GM18858 (cell line): Measurements from ENCODE around the gene BCAS1.
"Not testable (repeated sequence)": the region's sequence is repeated elsewhere in the genome, so short reads cannot be mapped to it uniquely, and the experiment has no call there.

Experiments used
- ATAC-seq: cut with Tn5 transposase; IDR thresholded peaks from one replicate; pipeline ENCODE4 v1.9.1; 2021; ENCODE audit not compliant: unreplicated experiment

The BCAS1 gene

DNA sequence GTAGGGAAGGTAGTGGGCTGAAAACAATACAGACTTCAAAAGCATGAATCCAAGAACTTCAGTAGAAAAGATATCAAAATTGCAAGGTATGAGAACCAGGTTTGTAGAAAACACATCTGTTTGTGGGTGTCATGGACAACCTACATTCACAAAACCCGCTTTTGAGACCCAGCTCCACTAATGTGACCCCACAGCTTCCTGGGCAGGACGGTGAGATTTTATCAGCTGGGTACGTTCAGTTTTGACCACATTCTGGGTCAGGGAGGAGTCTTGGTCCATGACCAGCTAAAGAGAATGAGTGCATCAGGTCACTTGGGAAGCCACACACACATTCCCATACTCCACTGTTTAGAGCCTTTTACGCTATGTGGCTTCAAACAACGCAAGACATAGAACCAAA, 77.1 kb downstream of the BCAS1 start:
- ATAC-seq = no peak

DNA sequence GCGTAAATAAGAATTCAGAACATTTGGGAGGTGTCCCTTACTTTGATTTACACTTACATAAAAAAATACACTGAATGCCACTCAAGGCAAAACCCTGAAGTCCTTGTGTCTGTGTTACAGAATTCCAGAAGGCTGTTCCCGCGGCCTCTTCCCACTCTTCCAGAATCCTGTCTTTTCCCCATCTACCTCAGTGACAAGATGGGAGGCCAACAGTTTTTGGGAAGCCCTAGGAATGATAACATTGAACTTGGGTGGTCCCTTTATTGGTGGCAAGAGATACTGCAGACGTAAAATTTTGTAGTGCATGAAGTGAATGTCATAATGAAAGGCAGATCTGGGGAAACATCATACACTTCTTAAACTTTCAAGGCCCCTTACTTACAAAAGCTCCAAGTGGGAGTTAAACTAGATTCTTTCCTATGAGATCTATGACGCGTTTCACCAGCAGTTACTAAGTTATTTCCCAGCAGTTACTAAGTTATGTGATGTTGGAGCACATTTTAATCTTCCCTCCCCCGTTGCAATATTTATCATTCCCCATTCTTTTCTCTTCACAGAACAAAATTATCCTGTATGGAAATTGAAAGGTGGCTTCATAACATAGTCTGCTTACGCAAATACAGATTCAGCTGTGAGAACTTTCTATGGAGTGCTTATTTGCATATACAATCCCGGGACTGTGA, 79.5 kb downstream of the BCAS1 start:
- no peak for ATAC-seq

DNA sequence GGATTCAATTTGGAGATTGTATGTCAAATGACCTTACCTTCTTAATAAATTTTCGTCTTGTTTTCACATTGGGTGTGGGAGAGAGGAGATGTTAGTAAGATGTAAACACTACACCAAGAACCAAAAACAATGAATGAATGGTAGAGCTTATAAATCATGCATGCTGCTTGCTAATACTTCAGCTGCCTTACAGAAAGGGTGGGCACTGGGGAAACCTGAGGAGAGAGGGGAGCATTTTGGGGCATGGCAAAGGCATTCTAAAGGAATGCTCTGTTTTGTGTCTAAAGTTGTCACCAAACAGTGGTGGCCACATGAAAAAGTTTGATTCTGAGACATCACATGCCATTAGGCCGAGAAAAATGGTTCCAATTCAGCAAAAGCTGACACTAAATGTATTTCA, 80.4 kb downstream of the BCAS1 start:
- ATAC-seq = no peak

DNA sequence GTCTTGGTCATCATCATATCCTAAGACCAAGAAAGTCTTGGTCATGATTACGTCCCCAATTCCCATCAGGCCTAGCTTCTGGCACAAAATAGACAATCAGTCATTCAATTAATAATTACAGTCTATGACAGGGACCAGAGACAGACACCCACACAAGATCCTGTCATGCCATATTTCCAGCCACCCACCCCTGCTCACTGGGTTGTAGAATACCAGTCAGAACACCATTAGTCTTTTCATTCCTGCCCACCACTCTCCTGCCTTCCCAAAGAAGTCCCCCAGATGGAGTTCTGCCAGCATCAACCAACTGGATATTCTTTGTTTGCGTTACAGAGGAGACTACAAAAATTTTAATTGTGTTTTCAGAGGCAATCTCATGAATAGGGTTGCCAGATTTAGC, 81.0 kb downstream of the BCAS1 start:
- ATAC-seq = no peak

DNA sequence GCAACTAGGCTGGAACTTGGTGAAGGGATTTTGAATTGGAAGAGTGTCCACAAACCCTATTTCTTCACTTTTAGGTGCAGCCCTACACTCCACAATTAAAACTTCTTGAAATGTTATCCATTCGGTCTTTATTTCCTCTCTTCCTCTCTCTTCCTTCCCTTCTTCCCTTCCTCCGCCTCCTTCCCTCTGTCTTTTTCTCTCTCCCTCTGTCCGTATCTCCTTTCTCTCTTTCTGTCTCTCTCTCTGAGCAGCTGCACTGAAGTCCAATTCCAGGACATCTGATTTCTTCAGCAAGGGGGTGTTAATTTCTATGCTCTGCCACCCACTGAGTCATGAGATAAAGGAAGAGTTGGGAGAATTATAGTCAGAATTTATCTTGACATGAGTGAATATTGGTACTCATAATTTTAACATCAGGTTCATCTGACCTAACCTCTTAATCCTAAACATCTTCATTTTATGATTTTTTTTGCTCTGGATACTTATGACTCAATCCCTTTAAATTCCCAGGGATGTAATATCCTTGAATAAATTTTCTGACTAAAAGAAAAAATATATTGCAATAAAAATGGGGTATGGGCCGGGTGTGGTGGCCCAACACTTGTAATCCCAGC, 84.2 kb downstream of the BCAS1 start:
- no peak for ATAC-seq

DNA sequence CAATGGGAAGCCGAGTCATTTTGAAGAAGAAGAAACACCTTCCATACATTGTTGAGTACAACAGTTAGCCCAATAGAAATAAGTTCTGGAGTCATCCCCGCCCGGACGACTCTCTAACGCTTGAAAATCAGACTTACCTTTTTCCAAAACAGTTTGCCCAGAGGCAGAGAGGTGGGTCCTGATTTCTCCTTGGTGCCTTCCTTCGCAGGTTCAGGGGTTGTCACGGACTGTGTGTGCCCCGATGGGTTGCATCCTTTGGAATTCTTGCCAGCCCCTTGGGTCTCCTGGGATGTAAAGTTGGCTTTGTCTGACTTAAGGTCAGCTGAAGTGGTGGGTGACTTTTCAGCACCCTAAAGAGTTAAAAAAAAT, 85.3 kb downstream of the BCAS1 start:
- ATAC-seq = no peak

DNA sequence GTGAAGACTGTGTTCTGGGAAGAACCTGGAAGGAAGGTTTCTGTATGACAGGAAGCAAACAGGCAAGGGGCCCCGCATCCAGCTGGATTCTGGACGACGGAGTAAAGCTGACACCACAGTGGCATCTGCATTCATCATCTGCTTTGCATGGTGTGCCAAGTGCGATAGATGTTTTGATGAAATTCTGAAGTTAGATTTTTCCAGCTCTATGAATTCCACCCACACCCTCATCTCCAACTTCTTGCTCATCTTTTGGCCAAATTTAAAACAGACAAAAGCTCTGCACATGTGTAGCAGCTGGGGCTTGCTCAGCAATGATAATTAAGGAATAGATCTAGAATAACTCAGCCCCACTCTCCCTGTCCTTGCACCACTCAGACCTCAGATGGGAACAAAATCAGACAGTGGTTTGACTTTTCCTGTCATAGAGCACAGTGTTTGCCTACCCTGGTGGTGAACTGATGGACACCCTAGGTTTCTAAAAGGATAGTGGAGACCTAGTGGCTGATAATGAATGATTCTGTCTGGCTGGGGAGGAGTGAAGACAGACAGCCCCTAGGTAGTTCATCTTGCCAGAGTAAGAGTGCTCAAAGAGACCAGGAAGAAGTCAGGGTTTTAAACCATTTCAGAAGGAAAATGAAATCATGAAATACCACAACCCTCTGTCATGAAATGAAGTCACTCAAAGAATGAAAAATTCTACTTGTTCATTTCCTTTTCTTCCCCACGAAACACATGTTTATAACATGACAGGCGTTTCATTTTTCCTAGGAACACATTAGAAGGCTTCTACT, 85.8 kb downstream of the BCAS1 start:
- no peak for ATAC-seq

DNA sequence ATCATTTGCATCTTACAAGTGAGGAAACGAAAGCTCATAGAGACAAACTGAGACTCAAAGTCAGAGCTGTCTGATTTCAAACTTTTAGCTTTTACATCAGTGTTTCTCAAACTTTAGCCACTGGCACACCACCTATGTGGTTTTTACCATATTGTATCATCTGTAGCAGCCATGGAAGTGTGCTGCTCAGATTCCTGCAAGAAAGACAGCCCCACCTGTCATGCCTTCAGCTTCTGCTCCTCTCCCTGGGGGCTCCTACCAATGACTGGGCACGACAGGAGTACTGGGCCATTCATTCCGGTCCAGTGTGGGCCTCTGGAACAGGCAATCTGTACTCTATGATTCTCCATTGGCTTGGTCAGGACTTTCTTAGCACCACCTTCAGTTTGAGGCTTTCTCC, 87.0 kb downstream of the BCAS1 start:
- ATAC-seq = no peak

DNA sequence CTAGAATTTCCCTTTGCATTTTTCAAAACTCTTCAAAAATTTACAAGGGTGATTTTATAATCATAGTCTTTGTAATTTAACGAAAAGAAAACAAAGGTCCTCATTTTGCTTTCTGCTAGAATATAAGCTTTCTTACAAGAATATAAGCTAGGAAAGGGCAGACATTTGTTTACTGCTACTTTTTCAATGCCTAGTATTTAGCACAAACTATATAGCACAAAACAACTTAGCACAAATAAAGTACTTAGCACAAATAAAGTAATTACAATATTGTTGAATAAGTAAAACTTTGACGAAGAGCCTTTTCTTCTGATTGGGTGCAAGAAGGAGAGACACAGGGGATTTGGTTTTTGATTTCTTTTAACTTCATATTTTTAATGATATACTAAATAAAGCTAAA, 87.8 kb downstream of the BCAS1 start:
- no peak for ATAC-seq

DNA sequence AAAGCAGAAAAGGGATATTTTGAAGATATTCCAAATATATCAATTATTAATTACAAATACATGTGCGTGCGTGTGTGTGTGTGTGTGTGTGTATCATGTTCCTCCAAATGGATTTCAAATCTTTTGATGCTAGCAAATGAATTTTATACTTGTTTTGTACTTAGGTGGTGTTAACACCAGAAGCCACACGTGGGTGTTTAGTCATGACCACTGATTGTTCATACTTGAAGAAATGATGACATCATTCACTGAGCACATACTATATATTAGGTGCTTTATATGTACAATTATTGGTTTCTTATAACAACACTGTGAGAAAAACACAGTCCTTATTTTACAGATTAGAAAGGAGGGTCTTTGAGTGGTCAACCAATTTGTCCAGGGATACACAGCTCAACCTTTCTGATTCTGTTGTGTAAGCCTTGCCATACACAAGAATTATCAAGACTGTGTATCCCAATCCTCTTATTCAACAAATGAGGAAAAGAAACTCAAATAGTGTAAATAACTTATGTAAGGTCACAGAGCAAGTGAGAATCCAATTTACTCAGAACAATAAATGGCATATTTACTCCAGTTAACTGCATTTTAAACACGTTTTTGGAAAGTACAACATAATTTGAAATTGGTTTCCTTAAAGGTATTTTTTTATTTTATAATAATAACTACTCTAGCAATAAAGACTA, 88.5 kb downstream of the BCAS1 start:
- ATAC-seq = no peak

DNA sequence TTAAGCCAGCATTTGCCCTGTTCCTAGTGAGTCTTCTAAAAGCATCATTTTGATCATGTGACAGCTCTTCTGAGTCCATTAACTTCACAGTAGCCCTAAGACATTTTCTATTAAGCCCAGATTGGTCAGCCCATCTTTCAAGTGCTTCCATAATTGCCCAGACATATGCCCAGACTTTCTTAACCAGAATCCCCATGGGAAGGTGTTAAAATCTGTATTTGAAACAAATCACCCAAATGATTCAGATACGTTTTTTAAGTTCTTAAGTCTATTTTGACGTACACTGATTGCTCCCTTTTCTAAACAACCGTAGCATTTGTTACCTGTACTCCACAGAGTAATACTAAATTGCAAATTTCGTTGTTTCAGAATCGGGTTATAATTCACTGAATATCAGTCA, 89.3 kb downstream of the BCAS1 start:
- no peak for ATAC-seq

DNA sequence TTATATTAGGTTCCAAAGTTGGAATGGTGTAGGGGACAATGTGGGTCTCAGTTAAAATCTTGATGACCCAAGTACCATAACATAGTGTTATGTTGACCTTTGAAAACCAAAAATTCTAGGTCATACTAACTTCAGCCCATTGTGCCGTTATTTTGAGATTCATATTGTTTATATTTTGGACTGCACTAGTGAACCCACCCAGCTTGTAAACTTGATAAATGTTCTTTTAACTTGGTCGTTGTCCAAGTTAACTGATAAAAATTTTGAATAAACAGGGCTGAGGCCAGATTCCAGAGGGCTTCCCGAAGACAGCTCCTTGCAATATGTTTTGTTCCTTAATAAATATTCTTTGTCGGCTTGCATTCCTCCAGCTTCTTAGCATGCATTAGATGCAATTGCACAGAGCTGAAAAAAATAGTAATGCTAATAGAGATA, 90.3 kb downstream of the BCAS1 start:
- ATAC-seq = no peak

DNA sequence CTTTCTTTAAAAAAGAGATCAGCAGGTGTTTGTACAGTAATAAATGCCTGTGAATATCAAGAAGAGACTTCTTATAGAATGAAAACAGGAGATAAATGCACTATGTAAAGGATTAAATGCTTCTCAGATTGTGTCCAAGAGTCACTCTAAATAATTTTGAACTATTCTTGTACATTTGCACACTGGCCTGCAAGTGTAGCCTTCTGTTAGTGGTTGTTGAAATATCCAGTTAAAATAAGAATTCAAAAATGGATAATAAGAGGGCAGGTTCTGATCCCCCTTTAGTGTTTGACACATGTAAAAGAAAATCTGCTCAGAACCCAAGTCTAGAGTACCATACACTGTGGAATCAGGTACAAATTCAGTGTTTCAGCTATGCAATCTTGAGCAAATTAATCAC, 91.9 kb downstream of the BCAS1 start:
- ATAC-seq = no peak

DNA sequence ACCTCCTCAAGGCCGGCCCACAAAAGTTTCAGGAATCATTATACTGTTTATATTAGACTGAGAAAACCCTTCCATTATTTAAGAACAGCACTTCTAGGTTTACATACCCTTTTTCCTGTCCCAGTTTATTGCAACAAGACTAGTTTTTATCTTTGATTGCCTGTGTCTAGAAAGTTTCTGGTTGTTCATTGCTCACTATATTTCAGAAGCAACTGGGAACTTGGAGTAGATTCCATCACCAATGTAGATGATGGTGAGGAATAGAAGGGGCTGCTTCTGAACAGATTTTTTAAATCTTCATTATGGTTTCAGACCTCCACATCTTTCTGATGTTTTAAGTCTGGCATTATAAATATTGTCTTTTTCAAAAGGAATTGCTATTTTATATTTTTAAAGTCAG, 93.0 kb downstream of the BCAS1 start:
- ATAC-seq = no peak

DNA sequence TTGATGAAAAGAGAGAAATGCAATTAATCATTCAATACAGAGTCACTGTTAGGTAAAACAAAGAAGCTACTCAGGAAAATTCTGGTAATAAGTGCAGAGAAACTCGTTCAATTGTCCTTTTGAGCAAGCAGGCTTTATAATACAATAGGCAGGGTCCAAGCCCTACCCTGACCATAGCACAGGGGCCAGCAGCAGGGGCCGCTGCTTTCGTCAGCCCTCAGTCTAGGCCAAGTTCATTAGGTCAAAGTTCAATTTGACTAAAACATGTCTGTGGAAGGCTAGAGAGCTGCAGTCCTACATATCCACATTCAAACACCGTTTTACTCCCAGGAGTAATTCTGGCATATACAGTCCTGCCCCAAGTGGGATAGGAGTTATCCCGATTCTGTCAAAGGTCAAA, 94.6 kb downstream of the BCAS1 start:
- ATAC-seq = no peak

DNA sequence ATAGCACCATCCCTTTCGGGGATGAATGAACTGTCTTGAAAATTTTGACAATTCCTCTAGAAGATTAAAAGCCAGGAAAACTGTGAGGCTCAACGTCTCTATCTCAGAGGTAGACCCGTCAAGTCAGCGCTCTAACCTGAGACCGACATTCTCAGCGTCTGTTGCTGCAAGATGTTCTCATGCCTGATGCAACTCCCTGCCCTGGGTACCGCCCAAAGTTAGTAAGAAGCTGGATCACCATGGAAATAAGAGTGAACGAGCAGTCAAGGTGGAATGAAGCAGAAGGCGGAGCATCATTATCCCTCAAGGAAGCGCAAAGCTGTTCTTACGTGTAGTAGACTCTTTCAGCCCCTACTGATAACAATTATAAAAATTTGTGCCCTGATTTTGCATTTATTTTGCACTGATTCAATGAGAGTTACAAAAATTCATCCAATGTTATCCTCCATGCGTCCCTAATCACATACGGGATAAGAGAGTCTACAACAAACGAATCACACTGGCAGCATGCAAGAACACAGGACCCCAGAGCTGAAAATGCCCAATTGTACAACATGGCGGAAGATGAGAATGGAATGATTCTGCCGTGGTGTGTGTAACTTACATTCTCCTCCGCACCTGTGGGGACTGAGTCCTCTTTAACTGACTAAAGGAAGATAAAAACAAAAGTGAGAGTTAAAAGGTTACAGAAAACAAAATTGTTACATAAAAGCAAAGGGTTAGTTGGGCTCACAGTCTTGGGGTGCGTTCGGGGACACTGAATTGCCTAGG, 95.4 kb downstream of the BCAS1 start:
- no peak for ATAC-seq

DNA sequence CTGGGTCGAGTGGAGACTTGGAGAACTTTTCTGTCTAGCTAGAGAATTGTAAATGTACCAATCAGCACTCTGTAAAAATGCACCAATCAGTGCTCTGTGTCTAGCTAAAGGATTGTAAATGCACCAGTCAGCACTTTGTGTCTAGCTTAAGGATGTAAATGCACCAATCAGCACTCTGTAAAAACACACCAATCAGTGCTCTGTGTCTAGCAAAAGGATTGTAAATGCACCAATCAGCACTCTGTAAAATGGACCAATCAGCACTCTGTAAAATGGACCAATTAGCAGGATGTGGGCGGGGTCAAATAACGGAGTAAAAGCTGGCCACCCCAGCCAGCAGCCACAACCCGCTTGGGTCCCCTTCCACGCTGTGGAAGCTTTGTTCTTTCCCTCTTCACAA, 96.5 kb downstream of the BCAS1 start:
- ATAC-seq = not testable (repeated sequence)

DNA sequence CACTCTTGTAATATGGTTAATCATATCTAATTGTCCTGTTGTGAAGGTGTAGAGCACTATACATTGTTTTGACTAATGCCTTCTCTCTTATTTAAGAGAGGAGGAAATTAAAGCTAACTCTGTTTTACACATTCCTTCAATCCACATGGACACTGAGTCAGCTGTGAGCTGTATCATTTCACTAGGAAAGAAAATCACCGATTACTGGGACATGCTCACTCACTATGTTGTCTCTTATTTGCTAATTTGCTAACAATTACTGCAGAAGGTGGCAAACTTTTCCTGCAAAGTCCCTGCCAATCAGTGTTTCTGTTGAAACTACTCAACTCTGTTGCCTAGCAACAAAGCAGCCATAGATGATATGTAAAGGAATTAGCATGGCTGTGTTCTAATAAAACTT, 98.2 kb downstream of the BCAS1 start:
- ATAC-seq = no peak

DNA sequence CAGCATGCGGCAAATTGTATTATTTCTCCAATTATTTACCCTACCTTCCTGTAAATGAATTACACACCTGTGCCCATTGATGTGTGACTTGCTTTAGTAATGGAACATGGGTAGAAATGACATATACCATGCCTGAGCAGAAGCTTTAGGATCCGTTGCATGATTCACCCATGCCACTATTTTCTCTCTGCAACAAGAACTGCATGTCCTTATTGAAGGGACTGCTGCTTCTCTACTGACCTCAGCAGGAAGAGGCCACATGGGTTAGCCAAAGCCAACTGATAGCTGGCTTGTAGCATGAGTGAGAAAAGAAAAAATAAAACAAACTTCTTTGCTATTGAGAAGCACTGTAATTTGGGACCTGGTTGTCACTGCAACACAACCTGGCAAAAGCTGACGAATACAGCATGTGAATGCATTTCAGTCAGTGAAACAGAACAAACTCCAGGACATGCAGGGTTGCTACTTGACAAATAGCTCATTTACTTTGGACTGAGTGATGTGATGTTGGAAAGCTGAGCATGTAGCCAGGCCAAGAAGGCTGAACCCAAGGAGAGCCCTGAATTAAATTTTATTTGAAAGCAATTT, 99.2 kb downstream of the BCAS1 start:
- ATAC-seq = no peak

DNA sequence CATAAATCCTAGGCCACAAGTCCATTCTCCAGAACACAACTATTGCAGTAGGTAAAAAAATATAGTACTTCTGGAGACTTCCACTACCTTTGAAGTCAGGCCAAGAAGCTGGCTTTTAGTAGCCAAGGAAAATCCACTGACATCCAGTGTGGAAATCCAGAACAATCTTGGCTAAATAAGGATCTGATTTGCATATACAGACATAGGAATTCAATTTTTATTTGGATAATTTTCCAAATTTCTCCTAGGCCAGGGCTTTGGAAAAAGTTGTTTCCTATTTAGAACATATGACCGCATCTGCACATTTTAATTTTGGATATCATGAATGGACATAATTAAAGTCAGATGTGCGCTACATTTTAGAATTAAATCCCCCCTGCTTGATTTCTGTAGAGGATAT, 100.2 kb downstream of the BCAS1 start:
- ATAC-seq = no peak

DNA sequence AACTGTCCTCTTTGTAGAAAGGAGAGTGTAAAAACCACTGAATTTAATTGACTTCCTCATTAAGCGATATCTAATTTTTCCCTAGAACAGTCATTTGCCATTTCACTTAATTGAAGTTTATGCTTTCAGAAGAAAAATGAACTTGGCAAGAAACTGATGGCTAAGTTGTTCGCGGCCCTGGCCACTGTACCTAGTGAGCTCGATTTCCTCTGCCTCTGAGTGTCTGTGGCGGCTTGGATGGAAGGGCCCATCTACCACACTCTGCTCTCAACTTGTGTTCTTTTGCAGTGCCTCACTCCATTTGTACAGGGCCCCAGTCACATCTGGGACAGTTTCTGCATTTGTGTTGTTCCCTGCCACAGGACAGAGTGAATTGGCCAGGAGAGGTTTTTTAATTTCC, 102.9 kb downstream of the BCAS1 start:
- ATAC-seq = no peak
